Panc1 (cell line): ENCODE results near the gene GRIFIN. TPM values are rescaled to one million over a fixed set of nuclear protein-coding genes. Genes with fewer than 3 reads are reported as not detected.

Experiments
- ATAC-seq: fragments of 200-7000 bp; cut with Tn5 transposase; 2 replicates; pipeline ENCODE4 v1.9.1; 2020; ENCODE audit warnings: mild to moderate bottlenecking, moderate library complexity
- BruUV-seq: library from RNA; stranded (reverse); fragments of 400-500 nt; replicated peaks from 2 replicates; lab custom pipeline; 2021; lab: Mats Ljungman, UMichigan
- CTCF ChIA-PET: fragments of 300-600 bp; sonication (Branson Sonifier 250); formaldehyde crosslinking; loops from one replicate; lab custom pipeline; 2022; ENCODE audit warnings: antibody characterized with exemption; lab: Charles Lee
- POLR2A ChIA-PET: fragments of 300-600 bp; sonication (Branson Sonifier 250); formaldehyde crosslinking; loops from one replicate; lab custom pipeline; 2022; ENCODE audit warnings: antibody characterized with exemption; lab: Charles Lee
- DNase-seq: peaks from one replicate; pipeline ENCODE4 v3.0.0-alpha.2; 2010; ENCODE audit warnings: low read depth, low spot score
- H3K27ac ChIP-seq: 2 replicates; pipeline ENCODE4 v1.5.1; 2011; ENCODE audit warnings: mild to moderate bottlenecking, low read length, inconsistent platforms
- H3K27me3 ChIP-seq: fragments of 200-500 bp; sonication (Bioruptor generic); 2 replicates; pipeline ENCODE4 v1.6.0; 2014; ENCODE audit warnings: low read length, inconsistent platforms; ENCODE audit not compliant: control insufficient read depth, insufficient read depth
- H3K36me3 ChIP-seq: fragments of 200-500 bp; sonication (Bioruptor generic); 2 replicates; pipeline ENCODE4 v1.5.1; 2014; ENCODE audit warnings: inconsistent platforms, mild to moderate bottlenecking, low read length, moderate library complexity; ENCODE audit not compliant: control insufficient read depth, insufficient read depth
- H3K4me1 ChIP-seq: 2 replicates; pipeline ENCODE4 v1.5.1; 2011; ENCODE audit warnings: inconsistent platforms, mild to moderate bottlenecking, low read length, moderate library complexity; ENCODE audit not compliant: control insufficient read depth, insufficient read depth
- H3K4me3 ChIP-seq, 2 experiments: 2 replicates each; pipeline ENCODE4 v1.5.1; 2011 to 2012; ENCODE audit warnings: low read depth in 2 of 2, low read length in 2 of 2, mild to moderate bottlenecking in 2 of 2, inconsistent platforms in 1 of 2, moderate library complexity in 1 of 2
- H3K9me3 ChIP-seq: fragments of 200-500 bp; sonication (Bioruptor generic); 2 replicates; pipeline ENCODE4 v1.5.1; 2014; ENCODE audit warnings: low read depth, mild to moderate bottlenecking, inconsistent platforms, low read length, moderate library complexity; ENCODE audit not compliant: control insufficient read depth, insufficient read depth
- POLR2AphosphoS5 ChIP-seq: IDR thresholded peaks from 2 replicates; pipeline ENCODE4 v1.6.1; 2012; ENCODE audit warnings: mild to moderate bottlenecking, low read depth, low read length, moderate library complexity
- SIN3A ChIP-seq: IDR thresholded peaks from 2 replicates; pipeline ENCODE4 v1.6.1; 2012; ENCODE audit warnings: low read depth, mild to moderate bottlenecking, low read length, moderate library complexity, borderline replicate concordance; ENCODE audit not compliant: insufficient read depth
- TCF7L2 ChIP-seq: IDR thresholded peaks from 2 replicates; pipeline ENCODE4 v1.6.1; 2011; ENCODE audit warnings: mild to moderate bottlenecking, low read depth, low read length, inconsistent platforms
- in situ Hi-C: cut with HindIII; loops from 2 replicates; pipeline ENCODE4 v1.10.0; 2016; ENCODE audit warnings: low sequenced_read_pairs, low pct_unique_long_range_greater_than_20kb
- intact Hi-C: fragments of 100-400 bp; cut with micrococcal nuclease; formaldehyde crosslinking; loops from one replicate; pipeline ENCODE4 v1.10.0; 2022; ENCODE audit not compliant: unreplicated experiment
- total RNA-seq: library from RNA; stranded (reverse); gene quantifications from one replicate; pipeline ENCODE4 v1.2.1, GENCODE V29; 2021; ENCODE audit not compliant: unreplicated experiment
- TF ChIP-seq, protein P1 (sequence below), 2 experiments: IDR thresholded peaks; 2 replicates each; pipeline ENCODE4 v1.6.1; 2011 to 2012; ENCODE audit warnings: low read depth in 2 of 2, control low read depth in 1 of 2, low read length in 1 of 2, mild to moderate bottlenecking in 1 of 2, moderate library complexity in 1 of 2; ENCODE audit not compliant: insufficient read depth in 1 of 2
- TF ChIP-seq, protein P2 (sequence below): fragments of 450-650 bp; IDR thresholded peaks from 2 replicates; pipeline ENCODE4 v1.5.1; 2017; ENCODE audit warnings: mild to moderate bottlenecking

Gene GRIFIN
- total RNA-seq, 1 experiment from 2014 or later: not detected

DNA sequence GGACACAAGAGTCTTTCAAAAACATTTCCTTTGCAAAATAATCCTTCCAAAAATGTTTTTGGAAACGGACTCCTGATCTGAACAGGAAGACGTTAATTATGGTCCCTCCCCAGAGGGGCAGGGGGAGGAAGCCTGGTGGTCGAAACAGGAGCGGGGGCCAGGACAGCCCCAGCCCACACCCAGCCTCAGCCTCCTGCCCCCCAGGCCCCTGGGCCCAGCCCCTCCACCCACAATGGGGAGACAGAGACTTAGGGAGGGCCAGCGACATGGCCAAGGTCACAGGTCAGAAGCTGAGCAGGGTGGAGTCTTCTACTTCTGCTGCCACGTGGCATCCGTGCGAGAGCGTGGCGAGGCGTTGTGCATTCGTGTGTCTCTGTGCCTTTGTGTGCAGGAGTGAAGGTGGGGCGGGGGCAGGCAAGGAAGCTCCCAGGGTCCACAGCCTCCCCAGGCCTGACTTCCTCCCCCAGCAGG, 14.0 kb upstream of the GRIFIN start:
- CTCF ChIA-PET: no interaction called here
- Histone ChIP-seq H3K27ac (no peak overlapping the region), H3K27me3 (no peaks in the 10 kb centered on the region), H3K9me3 (no peaks in the 10 kb centered on the region), H3K4me1 (peaks cover 8% of the 10 kb centered on the region), H3K4me3 (no peak overlapping the region), H3K36me3 (no peaks in the 10 kb centered on the region)
- in situ Hi-C loops: no loop called here
- intact Hi-C loops: no loop called here
- DNase-seq (no peak), ATAC-seq (no peak)
- TF ChIP-seq SIN3A (no peak), TCF7L2 (no peak), POLR2AphosphoS5 (no peak)
- TF ChIP-seq, protein P1, sequence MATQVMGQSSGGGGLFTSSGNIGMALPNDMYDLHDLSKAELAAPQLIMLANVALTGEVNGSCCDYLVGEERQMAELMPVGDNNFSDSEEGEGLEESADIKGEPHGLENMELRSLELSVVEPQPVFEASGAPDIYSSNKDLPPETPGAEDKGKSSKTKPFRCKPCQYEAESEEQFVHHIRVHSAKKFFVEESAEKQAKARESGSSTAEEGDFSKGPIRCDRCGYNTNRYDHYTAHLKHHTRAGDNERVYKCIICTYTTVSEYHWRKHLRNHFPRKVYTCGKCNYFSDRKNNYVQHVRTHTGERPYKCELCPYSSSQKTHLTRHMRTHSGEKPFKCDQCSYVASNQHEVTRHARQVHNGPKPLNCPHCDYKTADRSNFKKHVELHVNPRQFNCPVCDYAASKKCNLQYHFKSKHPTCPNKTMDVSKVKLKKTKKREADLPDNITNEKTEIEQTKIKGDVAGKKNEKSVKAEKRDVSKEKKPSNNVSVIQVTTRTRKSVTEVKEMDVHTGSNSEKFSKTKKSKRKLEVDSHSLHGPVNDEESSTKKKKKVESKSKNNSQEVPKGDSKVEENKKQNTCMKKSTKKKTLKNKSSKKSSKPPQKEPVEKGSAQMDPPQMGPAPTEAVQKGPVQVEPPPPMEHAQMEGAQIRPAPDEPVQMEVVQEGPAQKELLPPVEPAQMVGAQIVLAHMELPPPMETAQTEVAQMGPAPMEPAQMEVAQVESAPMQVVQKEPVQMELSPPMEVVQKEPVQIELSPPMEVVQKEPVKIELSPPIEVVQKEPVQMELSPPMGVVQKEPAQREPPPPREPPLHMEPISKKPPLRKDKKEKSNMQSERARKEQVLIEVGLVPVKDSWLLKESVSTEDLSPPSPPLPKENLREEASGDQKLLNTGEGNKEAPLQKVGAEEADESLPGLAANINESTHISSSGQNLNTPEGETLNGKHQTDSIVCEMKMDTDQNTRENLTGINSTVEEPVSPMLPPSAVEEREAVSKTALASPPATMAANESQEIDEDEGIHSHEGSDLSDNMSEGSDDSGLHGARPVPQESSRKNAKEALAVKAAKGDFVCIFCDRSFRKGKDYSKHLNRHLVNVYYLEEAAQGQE (IDR thresholded peaks at IDR 0.05; ENCODE audit: insufficient read depth in 1 of 2, low read depth in 2 of 2, low read length in 1 of 2): no peak
- TF ChIP-seq, protein P2, sequence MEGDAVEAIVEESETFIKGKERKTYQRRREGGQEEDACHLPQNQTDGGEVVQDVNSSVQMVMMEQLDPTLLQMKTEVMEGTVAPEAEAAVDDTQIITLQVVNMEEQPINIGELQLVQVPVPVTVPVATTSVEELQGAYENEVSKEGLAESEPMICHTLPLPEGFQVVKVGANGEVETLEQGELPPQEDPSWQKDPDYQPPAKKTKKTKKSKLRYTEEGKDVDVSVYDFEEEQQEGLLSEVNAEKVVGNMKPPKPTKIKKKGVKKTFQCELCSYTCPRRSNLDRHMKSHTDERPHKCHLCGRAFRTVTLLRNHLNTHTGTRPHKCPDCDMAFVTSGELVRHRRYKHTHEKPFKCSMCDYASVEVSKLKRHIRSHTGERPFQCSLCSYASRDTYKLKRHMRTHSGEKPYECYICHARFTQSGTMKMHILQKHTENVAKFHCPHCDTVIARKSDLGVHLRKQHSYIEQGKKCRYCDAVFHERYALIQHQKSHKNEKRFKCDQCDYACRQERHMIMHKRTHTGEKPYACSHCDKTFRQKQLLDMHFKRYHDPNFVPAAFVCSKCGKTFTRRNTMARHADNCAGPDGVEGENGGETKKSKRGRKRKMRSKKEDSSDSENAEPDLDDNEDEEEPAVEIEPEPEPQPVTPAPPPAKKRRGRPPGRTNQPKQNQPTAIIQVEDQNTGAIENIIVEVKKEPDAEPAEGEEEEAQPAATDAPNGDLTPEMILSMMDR: no peak
- POLR2A ChIA-PET: no interaction called here
- BruUV-seq: no TSS peak

DNA sequence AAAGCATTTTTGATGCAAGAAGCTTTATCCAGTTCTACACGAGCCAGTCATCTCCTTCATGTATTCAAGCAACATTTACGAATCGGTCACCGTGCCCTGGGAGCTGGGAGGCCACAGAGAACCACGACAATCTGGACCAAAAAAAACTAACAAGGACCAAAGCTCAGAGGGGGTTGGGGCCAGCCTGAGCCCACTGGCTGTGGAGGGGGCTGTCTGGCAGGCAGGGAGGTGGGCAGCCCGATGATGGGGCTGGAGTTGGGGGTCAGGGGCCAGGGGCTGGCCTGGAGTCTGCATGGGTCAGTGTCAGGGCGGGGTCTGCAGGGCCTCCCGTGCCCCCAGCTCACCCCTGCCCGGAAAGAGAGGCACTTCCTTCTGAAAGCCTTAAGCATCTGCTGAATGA, 12.5 kb upstream of the GRIFIN start:
- H3K36me3 ChIP-seq: no peaks in the 10 kb centered on the region
- ATAC-seq: 0 out of 2 replicates have a peak, but pooled peaks have one; percentile 16
- DNase-seq: no peak
- no peaks in the 10 kb centered on the region for H3K9me3 ChIP-seq
- peaks cover 8% of the 10 kb centered on the region for H3K4me1 ChIP-seq
- ChIA-PET POLR2A (no interaction called here), CTCF (interaction anchor here (0.7 to 1.3 kb wide), 2 partner anchors 20 to 221 kb away, joined by 3 to 4 read pairs; no protein-coding TSS in a partner anchor)
- H3K4me3 ChIP-seq: no peak overlapping the region
- intact Hi-C loops (no loop called here), in situ Hi-C loops (no loop called here)
- BruUV-seq: no TSS peak
- no peaks in the 10 kb centered on the region for H3K27me3 ChIP-seq
- no peak overlapping the region for H3K27ac ChIP-seq
- TF ChIP-seq, protein P1 (IDR thresholded peaks at IDR 0.05; ENCODE audit: insufficient read depth in 1 of 2, low read depth in 2 of 2, low read length in 1 of 2): no peak
- TF ChIP-seq, protein P2: no peak
